D721Med (cell line): ENCODE data around the gene C13orf46.

Source experiments
- DNase-seq: peaks from one replicate; pipeline ENCODE4 v3.0.0; 2011; ENCODE audit warnings: low spot score; ENCODE audit not compliant: insufficient read length
- FAIRE-seq: peaks from 2 replicates; lab custom pipeline; 2011; peaks lifted over from hg19 to GRCh38; lab: Jason Lieb, UNC
- CTCF ChIP-seq: IDR thresholded peaks from 2 replicates; pipeline ENCODE4 v1.5.1; 2012; ENCODE audit warnings: mild to moderate bottlenecking, control low read depth; ENCODE audit not compliant: insufficient read depth; ENCODE audit errors: missing control alignments

C13orf46 gene

GRCh38 chr13:113996912-113997745 is 23.3 kb upstream of the C13orf46 start:
- FAIRE-seq (no peak), DNase-seq (no peak)

GRCh38 chr13:113996081-113996911 is 22.4 kb upstream of the C13orf46 start:
- no peak for TF ChIP-seq CTCF
- FAIRE-seq, result no peak
- no peak for DNase-seq

More at GRCh38 chr13:113996912-113997745, 23.3 kb upstream of the C13orf46 start:
- no peak for TF ChIP-seq CTCF

- FAIRE-seq, result no peak
- no peak for TF ChIP-seq CTCF
Observed at GRCh38 chr13:113995051-113995601, 21.2 kb upstream of the C13orf46 start.

GRCh38 chr13:113992276-113993005 is 18.6 kb upstream of the C13orf46 start:
- no peak for DNase-seq
- no peak for FAIRE-seq
- no peak for TF ChIP-seq CTCF

More at GRCh38 chr13:113995051-113995601, 21.2 kb upstream of the C13orf46 start:
- no peak for DNase-seq

- no peak for FAIRE-seq
Observed at GRCh38 chr13:113991676-113992179, 17.9 kb upstream of the C13orf46 start.

More at GRCh38 chr13:113991676-113992179, 17.9 kb upstream of the C13orf46 start:
- no peak for DNase-seq
- no peak for TF ChIP-seq CTCF
